H1 (cell line): ENCODE results near the gene RENBP. TPM values are rescaled to one million over a fixed set of nuclear protein-coding genes. Genes with fewer than 3 reads are reported as not detected.

Experiments used
- FOSL1 ChIP-seq: IDR thresholded peaks from 2 replicates; pipeline ENCODE4 v1.6.1; 2011; ENCODE audit warnings: mild to moderate bottlenecking, low read depth, low read length, moderate library complexity; ENCODE audit not compliant: insufficient read depth
- polyA plus RNA-seq, 7 experiments: library from polyadenylated mRNA; depleted of rRNA in 3 of 7; stranded (reverse) in 5 of 7; unstranded in 2 of 7; fragments of >200 nt in 5 of 7; fragments of 200-250 nt in 2 of 7; gene quantifications; 1 replicate in 5 of 7; 2 replicates in 1 of 7; 4 replicates in 1 of 7; pipeline versions ENCODE4 v1.2.1 to v1.2.3, GENCODE V29; 2011 to 2013; ENCODE audit warnings: missing spikeins in 2 of 7, mixed read lengths in 2 of 7
- total RNA-seq: library from RNA; stranded (reverse); fragmentation: NEBNext Ultra II Directional; extraction: Animal tissue kit (Norgen Biotek cat#: 25700); gene quantifications from 2 replicates; pipeline ENCODE4 v1.2.1, GENCODE V29; 2021

Gene RENBP
- total and polyA plus RNA-seq, 2 of the 8 experiments (the other 6 are each of a cell fraction or from before 2014, with no cell fraction given) = 12.4 to 21.8 TPM

DNA sequence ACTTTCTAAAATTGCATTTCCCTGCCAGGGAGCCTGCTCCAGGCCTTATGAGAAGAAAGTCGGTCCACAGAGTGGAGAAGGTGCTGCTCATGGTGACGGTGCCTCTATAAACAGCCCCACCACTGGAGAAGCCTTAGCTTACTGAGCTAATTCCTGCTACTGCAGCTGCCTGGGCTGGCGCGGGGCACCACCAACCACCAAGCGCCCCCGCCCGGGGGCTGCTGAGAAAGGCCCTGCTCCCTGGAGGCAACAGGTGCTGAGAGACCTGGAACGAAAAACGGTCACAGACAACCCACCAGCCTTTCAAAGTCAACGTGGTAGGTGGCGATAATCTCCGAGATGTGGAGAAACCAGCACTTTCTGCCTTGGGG, 24.3 kb upstream of the RENBP start (continued):
- no peak for TF ChIP-seq FOSL1
